Trophoblast cell (in vitro differentiated cells and primary cell): Measurements from ENCODE around the gene CS.
"Not testable (repeated sequence)": the region's sequence is repeated elsewhere in the genome, so short reads cannot be mapped to it uniquely, and the experiment has no call there.

ENCODE experiments used
- DNase-seq, 2 donors: peaks; one replicate each; pipeline ENCODE4 v3.0.0-alpha.2; 2016
- H2AFZ ChIP-seq: 2 replicates; pipeline ENCODE4 v1.6.1; 2013; ENCODE audit warnings: low read length, moderate library complexity, mild to moderate bottlenecking; ENCODE audit not compliant: insufficient read depth, poor library complexity
- H2AK5ac ChIP-seq: 2 replicates; pipeline ENCODE4 v1.6.1; 2013; ENCODE audit warnings: mild to moderate bottlenecking, low read length
- H2BK120ac ChIP-seq: 2 replicates; pipeline ENCODE4 v1.6.1; 2013; ENCODE audit warnings: low read length, mild to moderate bottlenecking, moderate library complexity; ENCODE audit not compliant: insufficient read depth, poor library complexity
- H2BK12ac ChIP-seq: 2 replicates; pipeline ENCODE4 v1.6.1; 2013; ENCODE audit warnings: mild to moderate bottlenecking, low read length, moderate library complexity
- H2BK5ac ChIP-seq: 2 replicates; pipeline ENCODE4 v1.6.1; 2013; ENCODE audit warnings: low read length, low read depth, moderate library complexity, mild to moderate bottlenecking; ENCODE audit not compliant: poor library complexity
- H3K14ac ChIP-seq: 2 replicates; pipeline ENCODE4 v1.6.1; 2013; ENCODE audit warnings: mild to moderate bottlenecking, low read length
- H3K18ac ChIP-seq: 2 replicates; pipeline ENCODE4 v1.6.1; 2013; ENCODE audit warnings: mild to moderate bottlenecking, low read length
- H3K23ac ChIP-seq: 2 replicates; pipeline ENCODE4 v1.6.1; 2013; ENCODE audit warnings: low read length
- H3K27ac ChIP-seq: 2 replicates; pipeline ENCODE4 v1.5.1; 2013; ENCODE audit warnings: low read depth, mild to moderate bottlenecking, inconsistent platforms, low read length, moderate library complexity
- H3K27me3 ChIP-seq: 2 replicates; pipeline ENCODE4 v1.6.1; 2013; ENCODE audit warnings: inconsistent platforms, mild to moderate bottlenecking, low read length, moderate library complexity; ENCODE audit not compliant: insufficient read depth
- H3K36me3 ChIP-seq, 2 experiments: 1 replicate in 1 of 2; 2 replicates in 1 of 2; pipeline ENCODE4 v1.6.1; 2013; ENCODE audit warnings: low read length in 2 of 2, mild to moderate bottlenecking in 2 of 2, moderate library complexity in 1 of 2; ENCODE audit not compliant: insufficient read depth in 2 of 2, control insufficient read depth in 1 of 2
- H3K4ac ChIP-seq: 2 replicates; pipeline ENCODE4 v1.6.1; 2013; ENCODE audit warnings: low read depth, mild to moderate bottlenecking, low read length, moderate library complexity
- H3K4me1 ChIP-seq, 2 experiments: 1 replicate in 1 of 2; 2 replicates in 1 of 2; pipeline ENCODE4 v1.6.1; 2013; ENCODE audit warnings: low read length in 2 of 2, mild to moderate bottlenecking in 2 of 2, moderate library complexity in 1 of 2; ENCODE audit not compliant: insufficient read depth in 2 of 2, control insufficient read depth in 1 of 2
- H3K4me2 ChIP-seq: 2 replicates; pipeline ENCODE4 v1.6.1; 2013; ENCODE audit warnings: inconsistent platforms, mild to moderate bottlenecking, low read length, moderate library complexity
- H3K4me3 ChIP-seq: 2 replicates; pipeline ENCODE4 v1.5.1; 2013; ENCODE audit warnings: mild to moderate bottlenecking, low read depth, low read length, inconsistent platforms
- H3K79me1 ChIP-seq: one replicate; pipeline ENCODE4 v1.6.1; 2013; ENCODE audit warnings: low read length
- H3K79me2 ChIP-seq: 2 replicates; pipeline ENCODE4 v1.6.1; 2013; ENCODE audit warnings: low read length, mild to moderate bottlenecking; ENCODE audit not compliant: control insufficient read depth, insufficient read depth, poor library complexity
- H3K9ac ChIP-seq: 2 replicates; pipeline ENCODE4 v1.6.1; 2013; ENCODE audit warnings: mild to moderate bottlenecking, low read length
- H3K9me3 ChIP-seq: 2 replicates; pipeline ENCODE4 v1.6.1; 2013; ENCODE audit warnings: low read depth, mild to moderate bottlenecking, control low read depth, inconsistent platforms, low read length; ENCODE audit not compliant: insufficient read depth
- H4K12ac ChIP-seq: 2 replicates; pipeline ENCODE4 v1.6.1; 2013; ENCODE audit warnings: low read depth, mild to moderate bottlenecking, low read length, moderate library complexity
- H4K8ac ChIP-seq: 2 replicates; pipeline ENCODE4 v1.6.1; 2013; ENCODE audit warnings: low read depth, mild to moderate bottlenecking, low read length, moderate library complexity
- H4K91ac ChIP-seq: one replicate; pipeline ENCODE4 v1.6.1; 2013; ENCODE audit warnings: low read depth, mild to moderate bottlenecking, low read length, moderate library complexity
- WGBS: extraction: QIAGEN DNeasy Blood & Tissue Kit; methylation state at CpG from one replicate; pipeline ENCODE4 v1.1.7; 2013; ENCODE audit warnings: missing lambda C conversion rate; ENCODE audit not compliant: insufficient read length, insufficient coverage; ENCODE audit errors: extremely low coverage; 5-methylcytosine and 5-hydroxymethylcytosine counted together

CS gene

GRCh38 chr12:56286044-56286830 is 13.9 kb downstream of the CS start:
- Histone ChIP-seq H4K91ac (no peak overlapping the region), H3K4me3 (no peak overlapping the region), H4K12ac (no peak overlapping the region), H2BK12ac (no peak overlapping the region), H3K27ac (no peak overlapping the region), H3K79me1 (no peaks in the 10 kb centered on the region), H2AK5ac (no peak overlapping the region), H3K4ac (no peak overlapping the region), H3K4me2 (no peak overlapping the region), H3K9me3 (no peaks in the 10 kb centered on the region), H3K4me1 (no peaks in the 10 kb centered on the region), H3K36me3 (peaks cover 19 to 43% of the 10 kb centered on the region in 2 experiments), H3K23ac (no peak overlapping the region), H2BK120ac (no peak overlapping the region), H3K79me2 (no peaks in the 10 kb centered on the region), H3K9ac (no peak overlapping the region), H3K14ac (no peak overlapping the region), H2AFZ (no peak overlapping the region), H3K18ac (no peak overlapping the region), H3K27me3 (no peaks in the 10 kb centered on the region), H4K8ac (no peak overlapping the region), H2BK5ac (no peak overlapping the region)
- WGBS, result no CpG with 5 or more reads among the region's 4 CpGs
- no peak for DNase-seq

DNA sequence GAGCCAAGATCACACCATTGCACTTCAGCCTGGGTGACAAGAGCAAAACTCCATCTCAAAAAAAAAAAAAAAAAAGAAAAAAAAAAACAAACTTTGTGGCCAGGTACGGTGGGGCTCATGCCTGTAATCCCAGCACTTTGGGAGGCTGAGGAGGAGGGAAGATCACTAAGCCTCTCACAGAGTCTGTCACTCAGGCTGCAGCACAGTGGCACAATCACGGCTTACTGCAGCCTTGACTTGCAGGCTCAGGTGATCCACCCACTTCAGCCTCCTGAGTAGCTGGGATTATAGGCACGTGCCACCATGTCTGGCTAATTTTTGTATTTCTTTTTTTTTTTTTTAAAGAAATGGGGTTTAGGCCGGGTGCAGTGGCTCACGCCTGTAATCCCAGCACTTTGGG is 15.9 kb downstream of the CS start:
- not testable (repeated sequence) for H4K8ac ChIP-seq, H3K4ac ChIP-seq, H2AFZ ChIP-seq, H3K79me1 ChIP-seq, H3K4me3 ChIP-seq, DNase-seq, H2BK5ac ChIP-seq, H3K14ac ChIP-seq, H2BK120ac ChIP-seq, H3K27me3 ChIP-seq, H3K9ac ChIP-seq, H4K91ac ChIP-seq, H2BK12ac ChIP-seq, H2AK5ac ChIP-seq, H3K27ac ChIP-seq, H3K9me3 ChIP-seq, H4K12ac ChIP-seq, H3K23ac ChIP-seq, H3K4me1 ChIP-seq, H3K18ac ChIP-seq, H3K79me2 ChIP-seq, H3K4me2 ChIP-seq
- H3K36me3 ChIP-seq, result peaks cover 28 to 50% of the 10 kb centered on the region in 2 experiments
- no CpG with 5 or more reads among the region's 5 CpGs for WGBS

DNA sequence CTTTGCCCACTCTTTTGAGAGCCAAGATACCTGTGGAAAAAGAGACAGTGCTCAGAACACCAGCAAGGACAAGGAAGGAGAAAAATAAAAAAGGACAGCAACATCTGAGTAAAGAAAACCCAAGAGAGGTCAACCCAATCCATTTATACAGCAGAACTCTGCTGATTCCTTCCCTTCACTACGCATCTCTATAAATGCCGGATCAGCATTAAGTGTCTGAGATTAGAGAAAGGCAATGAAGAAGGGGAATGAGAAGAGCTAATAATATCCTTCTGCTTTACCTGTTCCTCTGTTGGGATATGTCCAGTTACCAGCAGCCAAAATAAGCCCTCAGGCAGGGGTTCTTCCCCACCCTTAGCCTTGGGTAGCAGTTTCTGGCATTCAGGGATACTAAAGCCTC is 17.6 kb downstream of the CS start:
- no peak overlapping the region for H3K4me2 ChIP-seq
- WGBS, result no CpG with 5 or more reads among the region's 2 CpGs
- H2BK5ac ChIP-seq, result no peak overlapping the region

DNA sequence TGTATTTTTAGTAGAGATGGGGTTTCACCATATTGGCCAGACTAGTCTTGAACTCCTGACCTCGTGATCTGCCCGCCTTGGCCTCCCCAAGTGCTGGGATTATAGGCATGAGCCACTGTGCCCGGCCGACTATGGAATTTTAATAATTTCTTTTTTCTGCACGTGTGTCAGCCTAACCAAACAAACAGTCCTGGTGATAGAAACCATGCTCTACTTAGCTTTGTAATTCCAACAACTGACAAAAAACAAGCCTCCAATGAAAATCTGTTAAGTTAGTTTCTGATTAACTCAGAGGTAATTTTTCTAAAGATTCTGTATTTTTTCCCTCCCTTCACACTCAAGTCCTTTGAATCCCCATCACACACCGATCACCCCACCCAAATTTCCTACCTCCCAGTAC is 18.1 kb downstream of the CS start:
- Histone ChIP-seq H3K9ac (no peak overlapping the region), H3K9me3 (no peaks in the 10 kb centered on the region), H4K12ac (no peak overlapping the region), H3K27me3 (no peaks in the 10 kb centered on the region), H3K27ac (no peak overlapping the region), H3K23ac (no peak overlapping the region), H3K4me2 (no peak overlapping the region), H2BK120ac (no peak overlapping the region), H3K36me3 (peaks cover 44 to 65% of the 10 kb centered on the region in 2 experiments), H3K79me1 (no peaks in the 10 kb centered on the region), H3K4ac (no peak overlapping the region), H3K4me3 (no peak overlapping the region), H3K79me2 (no peaks in the 10 kb centered on the region), H2BK5ac (no peak overlapping the region), H3K4me1 (no peaks in the 10 kb centered on the region), H4K8ac (no peak overlapping the region), H3K18ac (no peak overlapping the region), H2BK12ac (no peak overlapping the region), H3K14ac (no peak overlapping the region), H4K91ac (no peak overlapping the region), H2AK5ac (no peak overlapping the region), H2AFZ (no peak overlapping the region)
- no peak for DNase-seq
- WGBS, result 100% methylated on average over 1 of the region's 6 CpGs

More for the DNA sequence above, 17.6 kb downstream of the CS start:
- Histone ChIP-seq H4K91ac (no peak overlapping the region), H3K4me3 (no peak overlapping the region), H3K4ac (no peak overlapping the region), H3K4me1 (no peaks in the 10 kb centered on the region), H2BK120ac (no peak overlapping the region), H2BK12ac (no peak overlapping the region), H3K79me1 (no peaks in the 10 kb centered on the region), H3K27me3 (no peaks in the 10 kb centered on the region), H3K18ac (no peak overlapping the region), H4K12ac (no peak overlapping the region), H3K27ac (no peak overlapping the region), H2AK5ac (no peak overlapping the region), H3K23ac (no peak overlapping the region), H3K14ac (no peak overlapping the region), H3K36me3 (peaks cover 43 to 64% of the 10 kb centered on the region in 2 experiments), H3K9ac (no peak overlapping the region), H2AFZ (no peak overlapping the region), H3K79me2 (no peaks in the 10 kb centered on the region), H3K9me3 (no peaks in the 10 kb centered on the region), H4K8ac (no peak overlapping the region)
- DNase-seq, result no peak
